ENCODE data around the gene WDR54.

The WDR54 gene

GRCh38 chr2:74436848-74437695 is 15.5 kb downstream of the WDR54 start:
- TF ChIP-seq CTCF (IDR thresholded peaks at IDR 0.05; ENCODE audit: control insufficient read depth, extremely low read depth, insufficient read depth) = no peak
- no peak for DNase-seq (ENCODE audit: low read depth)
- no peak overlapping the region for H3K4me3 ChIP-seq (ENCODE audit: low read depth, low read length)

GRCh38 chr2:74438248-74438647 is 16.7 kb downstream of the WDR54 start:
- TF ChIP-seq CTCF (IDR thresholded peaks at IDR 0.05; ENCODE audit: control insufficient read depth, extremely low read depth, insufficient read depth) = no peak
- no peak overlapping the region for H3K4me3 ChIP-seq (ENCODE audit: low read depth, low read length)
- DNase-seq (ENCODE audit: low read depth) = no peak

- peak overlapping the region; percentile 67; the same call in 1 of the 2 replicates for H3K4me3 ChIP-seq (ENCODE audit: low read depth, low read length)
- TF ChIP-seq CTCF (IDR thresholded peaks at IDR 0.05; ENCODE audit: control insufficient read depth, extremely low read depth, insufficient read depth) = no peak
- DNase-seq (ENCODE audit: low read depth) = no peak
These were observed 17.8 kb downstream of the WDR54 start for GRCh38 chr2:74439373-74439772.

GRCh38 chr2:74439803-74440377 is 18.4 kb downstream of the WDR54 start:
- DNase-seq (ENCODE audit: low read depth) = no peak
- TF ChIP-seq CTCF (IDR thresholded peaks at IDR 0.05; ENCODE audit: control insufficient read depth, extremely low read depth, insufficient read depth) = no peak
- H3K4me3 ChIP-seq (ENCODE audit: low read depth, low read length) = peak overlapping the region; percentile 67

GRCh38 chr2:74440378-74441169 is 19.0 kb downstream of the WDR54 start:
- DNase-seq (ENCODE audit: low read depth) = no peak
- peak overlapping the region; percentile 67 for H3K4me3 ChIP-seq (ENCODE audit: low read depth, low read length)

More at GRCh38 chr2:74440378-74441169, 19.0 kb downstream of the WDR54 start:
- no peak for TF ChIP-seq CTCF (IDR thresholded peaks at IDR 0.05; ENCODE audit: control insufficient read depth, extremely low read depth, insufficient read depth)
